IMR-90 (cell line): ENCODE measurements around the gene CDCP2.

Experiments
- CEBPB ChIP-seq: IDR thresholded peaks from 2 replicates; pipeline ENCODE4 v1.6.1; 2012; ENCODE audit warnings: low read depth, low read length, improper control_type of control experiment
- MAFK ChIP-seq: IDR thresholded peaks from 2 replicates; pipeline ENCODE4 v1.6.1; 2012; ENCODE audit warnings: low read depth, low read length, improper control_type of control experiment
- POLR2A ChIP-seq: IDR thresholded peaks from 2 replicates; pipeline ENCODE4 v1.6.1; 2012; ENCODE audit warnings: mild to moderate bottlenecking, low read depth, low read length
- TF ChIP-seq, protein P1 (sequence below): conservative IDR thresholded peaks from 2 replicates; pipeline ENCODE4 v1.5.1; 2012; ENCODE audit warnings: mild to moderate bottlenecking, low read depth, low read length, improper control_type of control experiment
- TF ChIP-seq, protein P2 (sequence below): fragments of 150-350 bp; IDR thresholded peaks from 2 replicates; pipeline ENCODE4 v1.6.1; 2017; ENCODE audit warnings: mild to moderate bottlenecking, antibody characterized with exemption, low read length, low read depth

DNA sequence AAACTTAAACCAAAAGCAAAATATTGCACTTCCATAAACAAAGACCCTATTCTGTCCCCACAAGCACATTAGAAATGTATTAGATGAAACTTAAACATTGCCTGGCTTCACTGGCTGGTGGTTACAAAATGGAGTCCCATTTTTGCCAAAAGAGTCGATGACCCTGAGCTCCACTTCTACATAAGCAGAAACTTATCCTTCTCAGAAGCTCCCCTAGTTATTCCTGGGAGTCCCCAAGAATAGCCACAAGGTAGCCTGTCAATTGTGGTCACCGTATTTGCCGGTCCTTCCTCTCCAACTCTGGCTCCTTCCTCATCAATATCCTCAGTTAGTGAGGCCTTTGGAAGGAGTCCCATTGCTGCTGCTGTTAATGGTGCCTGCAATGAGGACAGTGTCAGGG, 37.3 kb downstream of the CDCP2 start:
- TF ChIP-seq, protein P1, sequence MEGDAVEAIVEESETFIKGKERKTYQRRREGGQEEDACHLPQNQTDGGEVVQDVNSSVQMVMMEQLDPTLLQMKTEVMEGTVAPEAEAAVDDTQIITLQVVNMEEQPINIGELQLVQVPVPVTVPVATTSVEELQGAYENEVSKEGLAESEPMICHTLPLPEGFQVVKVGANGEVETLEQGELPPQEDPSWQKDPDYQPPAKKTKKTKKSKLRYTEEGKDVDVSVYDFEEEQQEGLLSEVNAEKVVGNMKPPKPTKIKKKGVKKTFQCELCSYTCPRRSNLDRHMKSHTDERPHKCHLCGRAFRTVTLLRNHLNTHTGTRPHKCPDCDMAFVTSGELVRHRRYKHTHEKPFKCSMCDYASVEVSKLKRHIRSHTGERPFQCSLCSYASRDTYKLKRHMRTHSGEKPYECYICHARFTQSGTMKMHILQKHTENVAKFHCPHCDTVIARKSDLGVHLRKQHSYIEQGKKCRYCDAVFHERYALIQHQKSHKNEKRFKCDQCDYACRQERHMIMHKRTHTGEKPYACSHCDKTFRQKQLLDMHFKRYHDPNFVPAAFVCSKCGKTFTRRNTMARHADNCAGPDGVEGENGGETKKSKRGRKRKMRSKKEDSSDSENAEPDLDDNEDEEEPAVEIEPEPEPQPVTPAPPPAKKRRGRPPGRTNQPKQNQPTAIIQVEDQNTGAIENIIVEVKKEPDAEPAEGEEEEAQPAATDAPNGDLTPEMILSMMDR = no peak
- TF ChIP-seq POLR2A (no peak), CEBPB (no peak), MAFK (no peak)
- TF ChIP-seq, protein P2, sequence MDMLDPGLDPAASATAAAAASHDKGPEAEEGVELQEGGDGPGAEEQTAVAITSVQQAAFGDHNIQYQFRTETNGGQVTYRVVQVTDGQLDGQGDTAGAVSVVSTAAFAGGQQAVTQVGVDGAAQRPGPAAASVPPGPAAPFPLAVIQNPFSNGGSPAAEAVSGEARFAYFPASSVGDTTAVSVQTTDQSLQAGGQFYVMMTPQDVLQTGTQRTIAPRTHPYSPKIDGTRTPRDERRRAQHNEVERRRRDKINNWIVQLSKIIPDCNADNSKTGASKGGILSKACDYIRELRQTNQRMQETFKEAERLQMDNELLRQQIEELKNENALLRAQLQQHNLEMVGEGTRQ = no peak
